Adrenal gland (tissue), 12 donors: ENCODE measurements around the gene LRRC75A. TPM values are rescaled to one million over a fixed set of nuclear protein-coding genes. Genes with fewer than 3 reads are reported as not detected.

Experiments used
- DNase-seq, 7 donors: peaks; one replicate each; pipeline ENCODE4 v3.0.0-alpha.2; 2019 to 2020
- H3K27ac ChIP-seq, 5 donors: fragments of 200-600 bp; sonication (generic) in 4 of 5; 1 replicate in 3 of 5; 2 replicates in 2 of 5; pipeline versions ENCODE4 v1.5.1 to v1.8.0; 2016 to 2020; ENCODE audit warnings: mild to moderate bottlenecking in 1 of 5
- H3K27me3 ChIP-seq: fragments of 200-600 bp; 2 replicates; pipeline ENCODE4 v1.8.0; 2021
- H3K36me3 ChIP-seq, 2 donors: fragments of 200-600 bp; replicated peaks in 1 of 2; 1 replicate in 1 of 2; 2 replicates in 1 of 2; pipeline versions ENCODE4 v1.5.1 to v1.8.0; 2018 to 2022
- H3K4me1 ChIP-seq, 2 donors: fragments of 200-600 bp; replicated peaks in 1 of 2; 1 replicate in 1 of 2; 2 replicates in 1 of 2; pipeline versions ENCODE4 v1.5.1 to v1.8.0; 2018 to 2021
- H3K4me3 ChIP-seq, 4 donors: fragments of 200-600 bp; sonication (generic) in 3 of 4; one replicate each; pipeline ENCODE4 v1.5.1; 2016 to 2018
- H3K9me3 ChIP-seq, 3 donors: fragments of 200-600 bp; sonication (generic) in 1 of 3; replicated peaks in 1 of 3; 1 replicate in 2 of 3; 2 replicates in 1 of 3; pipeline versions ENCODE4 v1.5.1 to v1.8.0; 2016 to 2021
- CTCF ChIP-seq, 6 experiments: fragments of 450-650 bp in 4 of 6; fragments of 200-600 bp in 2 of 6; sonication (generic) in 1 of 6; IDR thresholded peaks; 1 replicate in 5 of 6; 2 replicates in 1 of 6; pipeline versions ENCODE4 v1.5.1 to v1.8.0; 2016 to 2021; ENCODE audit warnings: antibody characterized with exemption in 6 of 6, mild to moderate bottlenecking in 2 of 6, moderate library complexity in 1 of 6
- POLR2A ChIP-seq, 2 donors: fragments of 450-650 bp; IDR thresholded peaks; one replicate each; pipeline ENCODE4 v1.6.1; 2017; ENCODE audit warnings: antibody characterized with exemption in 2 of 2, mild to moderate bottlenecking in 2 of 2, moderate library complexity in 1 of 2
- WGBS, 4 donors: extraction: QIAGEN DNeasy Blood & Tissue Kit in 2 of 4; methylation state at CpG; one replicate each; pipeline versions ENCODE4 v1.1.5 to v1.1.7; 2013 to 2017; 5-methylcytosine and 5-hydroxymethylcytosine counted together
- intact Hi-C, 2 donors: fragments of 100-400 bp; cut with DNase I; formaldehyde crosslinking; loops; one replicate each; pipeline versions ENCODE4 v1.14.1 to v1.15.0; 2022 to 2023
- polyA plus RNA-seq, 3 donors: library from polyadenylated mRNA; stranded (reverse); fragments of 200-250 nt in 2 of 3; fragments of 350-450 nt in 1 of 3; fragmentation: Illumina TruSeq in 1 of 3; extraction: RNeasy Lipid Tissue Mini Kit (QIAGEN cat#74804) in 1 of 3; gene quantifications; one replicate each; pipeline ENCODE4 v1.2.3, GENCODE V29; 2013 to 2014
- total RNA-seq, 9 donors: library from RNA; depleted of rRNA in 4 of 9; stranded (reverse); fragments of >200 nt in 4 of 9; fragments of 120-200 nt in 1 of 9; fragmentation: NEBNext Ultra II Directional in 1 of 9; extraction: Animal tissue kit (Norgen Biotek cat#: 25700) in 1 of 9; gene quantifications; one replicate each; pipeline versions ENCODE4 v1.1.0 to v1.2.4, GENCODE V29; 2013 to 2023
- donor health status: healthy with polysubstance abuse.
- donor health status: Bipolar disorder and iron deficiency.
- donor health status: DM: yes; HTN: yes; CAD: no.
- donor health status: DM: no; HTN: no; CAD: no.
- donor health status: DM: no; HTN: no; CAD: no.
- donor health status: DM: yes; HTN: yes; CAD: no.

The LRRC75A gene
- total and polyA plus RNA-seq, 12 donors, result 7.4 to 49.2 (median 25.5) TPM

- TF ChIP-seq CTCF (IDR thresholded peaks at IDR 0.05), result no peak
- no peak for TF ChIP-seq POLR2A (IDR thresholded peaks at IDR 0.05)
- intact Hi-C loops, result loop anchor here in 1 of 2 donors (10.0 kb wide), 1 partner anchor 137 kb away; no protein-coding TSS in a partner anchor
- Histone ChIP-seq H3K4me1 (peaks cover 4 to 8% of the 10 kb centered on the region in 2 donors), H3K27ac (no peak overlapping the region), H3K4me3 (no peak overlapping the region), H3K9me3 (no peaks in the 10 kb centered on the region), H3K27me3 (no peaks in the 10 kb centered on the region), H3K36me3 (no peaks in the 10 kb centered on the region)
- no peak for DNase-seq
- WGBS, 4 donors, result 66 to 73% (median 70%) methylated on average over 4 of the region's 4 CpGs
Measured at GRCh38 chr17:16512011-16512410, 20.0 kb upstream of the LRRC75A start.

GRCh38 chr17:16511593-16511992 is 19.6 kb upstream of the LRRC75A start:
- no peaks in the 10 kb centered on the region for H3K36me3 ChIP-seq
- intact Hi-C loops, result loop anchor here in 1 of 2 donors (10.0 kb wide), 1 partner anchor 137 kb away; no protein-coding TSS in a partner anchor
- WGBS, 4 donors, result 71 to 88% (median 73%) methylated on average over 1 of the region's 1 CpG

GRCh38 chr17:16507918-16508533 is 16.0 kb upstream of the LRRC75A start:
- no peak for DNase-seq
- H3K9me3 ChIP-seq, result no peaks in the 10 kb centered on the region
- H3K36me3 ChIP-seq, result no peaks in the 10 kb centered on the region
- peaks cover 0 to 11% of the 10 kb centered on the region in 2 donors for H3K4me1 ChIP-seq
- H3K27me3 ChIP-seq, result no peaks in the 10 kb centered on the region
- WGBS, 4 donors, result 64 to 71% (median 69%) methylated on average over 8 of the region's 8 CpGs
- H3K4me3 ChIP-seq, result no peak overlapping the region
- no peak for TF ChIP-seq CTCF (IDR thresholded peaks at IDR 0.05)
- TF ChIP-seq POLR2A (IDR thresholded peaks at IDR 0.05), result no peak
- intact Hi-C loops, result no loop called here
- no peak overlapping the region for H3K27ac ChIP-seq

More at GRCh38 chr17:16511593-16511992, 19.6 kb upstream of the LRRC75A start:
- no peak for DNase-seq
- TF ChIP-seq CTCF (IDR thresholded peaks at IDR 0.05) (no peak), POLR2A (IDR thresholded peaks at IDR 0.05) (no peak)
- Histone ChIP-seq H3K27me3 (no peaks in the 10 kb centered on the region), H3K4me3 (no peak overlapping the region), H3K4me1 (peaks cover 0 to 4% of the 10 kb centered on the region in 2 donors), H3K9me3 (no peaks in the 10 kb centered on the region), H3K27ac (no peak overlapping the region)

- no peak overlapping the region for H3K27ac ChIP-seq
- H3K4me3 ChIP-seq, result no peak overlapping the region
- intact Hi-C loops, result no loop called here
- no peaks in the 10 kb centered on the region for H3K27me3 ChIP-seq
- 90 to 97% (median 95%) methylated on average over 3 of the region's 3 CpGs for WGBS, 4 donors
- DNase-seq, result no peak
- H3K4me1 ChIP-seq, result peaks cover 0 to 11% of the 10 kb centered on the region in 2 donors
- TF ChIP-seq POLR2A (IDR thresholded peaks at IDR 0.05) (no peak), CTCF (IDR thresholded peaks at IDR 0.05) (no peak)
- no peaks in the 10 kb centered on the region for H3K36me3 ChIP-seq
- no peaks in the 10 kb centered on the region for H3K9me3 ChIP-seq
Measured at GRCh38 chr17:16506188-16506587, 14.2 kb upstream of the LRRC75A start.
